ENCODE data around the gene SPATA31E1. TPM values are rescaled to one million over a fixed set of nuclear protein-coding genes. Genes with fewer than 3 reads are reported as not detected.

SPATA31E1 gene
- total RNA-seq (2021; fragmentation: NEBNext Ultra II Directional; extraction: Animal tissue kit (Norgen Biotek cat#: 25700)) = not detected
- long read RNA-seq = 0 reads

GRCh38 chr9:87882627-87883026 lies at the start of gene SPATA31E1:
SPATA31E1 (plus strand) TSS chr9:87882877; CDS start chr9:87882892, 15 bp downstream.
- H3K9me3 Mint-ChIP-seq = peaks cover 12% of the 10 kb centered on the region
- no peak within 1 kb of the TSS for H3K27ac Mint-ChIP-seq
- H3K4me3 Mint-ChIP-seq = no peak within 1 kb of the TSS
- DNase-seq = no peak
- no peak for TF ChIP-seq CTCF (IDR thresholded peaks at IDR 0.05)
- no peaks in the 10 kb centered on the region; the same call in none of the 2 replicates for H3K27me3 Mint-ChIP-seq (ENCODE audit: insufficient read depth)
- H3K4me1 Mint-ChIP-seq (ENCODE audit: low read depth) = peaks cover 30% of the 10 kb centered on the region
- H3K36me3 Mint-ChIP-seq (ENCODE audit: low read depth) = peaks cover 13% of the 10 kb centered on the region

- H3K4me3 Mint-ChIP-seq = no peak overlapping the region
These were observed 48.3 kb upstream of the SPATA31E1 start for GRCh38 chr9:87834357-87834756.

GRCh38 chr9:87836536-87836935 lies 46.1 kb upstream of the SPATA31E1 start:
- no peaks in the 10 kb centered on the region for H3K4me1 Mint-ChIP-seq (ENCODE audit: low read depth)
- DNase-seq = no peak
- 0 out of 2 replicates have a peak, but pooled peaks cover 12% of the 10 kb centered on the region for H3K27me3 Mint-ChIP-seq (ENCODE audit: insufficient read depth)
- H3K4me3 Mint-ChIP-seq = no peak overlapping the region
- no peaks in the 10 kb centered on the region for H3K9me3 Mint-ChIP-seq
- H3K36me3 Mint-ChIP-seq (ENCODE audit: low read depth) = no peaks in the 10 kb centered on the region
- no peak overlapping the region for H3K27ac Mint-ChIP-seq
- TF ChIP-seq CTCF (IDR thresholded peaks at IDR 0.05) = no peak

More at GRCh38 chr9:87834357-87834756, 48.3 kb upstream of the SPATA31E1 start:
- Mint-ChIP-seq H3K4me1 (ENCODE audit: low read depth) (peaks cover 7% of the 10 kb centered on the region), H3K9me3 (no peaks in the 10 kb centered on the region), H3K27ac (no peak overlapping the region), H3K27me3 (ENCODE audit: insufficient read depth) (0 out of 2 replicates have a peak, but pooled peaks cover 12% of the 10 kb centered on the region), H3K36me3 (ENCODE audit: low read depth) (no peaks in the 10 kb centered on the region)
- DNase-seq = no peak
- TF ChIP-seq CTCF (IDR thresholded peaks at IDR 0.05) = peak; percentile 36

- Mint-ChIP-seq H3K9me3 (no peaks in the 10 kb centered on the region), H3K36me3 (ENCODE audit: low read depth) (no peaks in the 10 kb centered on the region), H3K27ac (no peak overlapping the region), H3K4me1 (ENCODE audit: low read depth) (no peaks in the 10 kb centered on the region), H3K27me3 (ENCODE audit: insufficient read depth) (0 out of 2 replicates have a peak, but pooled peaks cover 12% of the 10 kb centered on the region), H3K4me3 (no peak overlapping the region)
- no peak for DNase-seq
- no peak for TF ChIP-seq CTCF (IDR thresholded peaks at IDR 0.05)
These were observed 45.5 kb upstream of the SPATA31E1 start for GRCh38 chr9:87836951-87837705.

GRCh38 chr9:87840134-87840533 lies 42.5 kb upstream of the SPATA31E1 start:
- Mint-ChIP-seq H3K27ac (no peak overlapping the region), H3K4me3 (no peak overlapping the region), H3K4me1 (ENCODE audit: low read depth) (no peaks in the 10 kb centered on the region), H3K9me3 (no peaks in the 10 kb centered on the region), H3K36me3 (ENCODE audit: low read depth) (no peaks in the 10 kb centered on the region), H3K27me3 (ENCODE audit: insufficient read depth) (peaks cover 2% of the 10 kb centered on the region; the same call in 1 of the 2 replicates)
- no peak for DNase-seq
- TF ChIP-seq CTCF (IDR thresholded peaks at IDR 0.05) = no peak

All from HFFc6 (cell line).